HCT116 (cell line): ENCODE data around the gene CD160. TPM values are rescaled to one million over a fixed set of nuclear protein-coding genes. Genes with fewer than 3 reads are reported as not detected.

Source experiments
- ATAC-seq: fragments of 200-7000 bp; cut with Tn5 transposase; 2 replicates; pipeline ENCODE4 v1.9.1; 2020; ENCODE audit warnings: mild to moderate bottlenecking, moderate library complexity
- BruUV-seq: library from RNA; stranded (reverse); fragments of 400-500 nt; replicated peaks from 2 replicates; lab custom pipeline; 2021; lab: Mats Ljungman, UMichigan
- CTCF ChIA-PET: fragments of 300-600 bp; sonication (Branson Sonifier 250); formaldehyde crosslinking; loops from one replicate; lab custom pipeline; 2021; ENCODE audit warnings: antibody characterized with exemption; lab: Charles Lee
- POLR2A ChIA-PET: fragments of 300-600, 350-600 bp; sonication (Branson Sonifier 250); formaldehyde crosslinking; loops from one replicate; lab custom pipeline; 2021; ENCODE audit warnings: antibody characterized with exemption; lab: Charles Lee
- RAD21 ChIA-PET, 2 experiments: fragments of 300-600 bp; sonication (Branson Sonifier 250); formaldehyde crosslinking; loops; one replicate each; lab custom pipeline; 2023; ENCODE audit warnings: low total read pairs in 2 of 2; ENCODE audit not compliant: uncharacterized antibody in 2 of 2, unreplicated experiment in 2 of 2, low non-redundant PET in 1 of 2; lab: Charles Lee
- DNase-seq: peaks from one replicate; pipeline ENCODE4 v3.0.0-alpha.2; 2010; ENCODE audit warnings: low read depth, low spot score
- H2AFZ ChIP-seq: fragments of 200-600 bp; shearing (Covaris generic), sonication (generic); 2 replicates; pipeline ENCODE4 v1.6.1; 2017; ENCODE audit warnings: low read depth, mixed run types, mixed read lengths, antibody characterized with exemption, low read length; ENCODE audit not compliant: poor library complexity, severe bottlenecking
- H3K27ac ChIP-seq: 2 replicates; pipeline ENCODE4 v1.5.1; 2012; ENCODE audit warnings: low read depth, low read length
- H3K27me3 ChIP-seq: fragments of 200-600 bp; sonication (generic); 2 replicates; pipeline ENCODE4 v1.6.1; 2016; ENCODE audit warnings: mixed run types, low read length, mixed read lengths; ENCODE audit not compliant: insufficient read depth
- H3K36me3 ChIP-seq, 2 experiments: fragments of 200-500 bp in 1 of 2; fragments of 200-600 bp in 1 of 2; sonication (Bioruptor generic) in 1 of 2; sonication (generic) in 1 of 2; 2 replicates each; pipeline versions ENCODE4 v1.5.1 to v1.6.1; 2014 to 2016; ENCODE audit warnings: low read length in 2 of 2, inconsistent platforms in 1 of 2, mixed read lengths in 1 of 2, mixed run types in 1 of 2; ENCODE audit not compliant: insufficient read depth in 2 of 2, control insufficient read depth in 1 of 2
- H3K4me1 ChIP-seq, 2 experiments: fragments of 200-600 bp in 1 of 2; sonication (generic) in 1 of 2; 2 replicates each; pipeline versions ENCODE4 v1.5.1 to v1.6.1; 2012 to 2017; ENCODE audit warnings: low read length in 2 of 2, inconsistent platforms in 1 of 2, mild to moderate bottlenecking in 1 of 2, mixed read lengths in 1 of 2, mixed run types in 1 of 2, moderate library complexity in 1 of 2; ENCODE audit not compliant: insufficient read depth in 2 of 2, control insufficient read depth in 1 of 2
- H3K4me2 ChIP-seq: fragments of 200-600 bp; sonication (generic); 2 replicates; pipeline ENCODE4 v1.6.1; 2017; ENCODE audit warnings: mixed run types, low read length, mixed read lengths
- H3K4me3 ChIP-seq, 2 experiments: fragments of 200-600 bp in 1 of 2; sonication (generic) in 1 of 2; replicated peaks in 1 of 2; 2 replicates each; pipeline ENCODE4 v1.5.1; 2011 to 2016; ENCODE audit warnings: low read length in 2 of 2, control low read depth in 1 of 2, low read depth in 1 of 2, mild to moderate bottlenecking in 1 of 2, mixed read lengths in 1 of 2, mixed run types in 1 of 2
- H3K79me2 ChIP-seq: fragments of 200-600 bp; sonication (generic); 2 replicates; pipeline ENCODE4 v1.6.1; 2017; ENCODE audit warnings: mild to moderate bottlenecking, mixed run types, low read length, moderate library complexity, mixed read lengths; ENCODE audit not compliant: insufficient read depth
- H3K9ac ChIP-seq: fragments of 200-600 bp; sonication (generic); 2 replicates; pipeline ENCODE4 v1.6.1; 2016; ENCODE audit warnings: low read length, mixed read lengths
- H3K9me2 ChIP-seq: fragments of 200-600 bp; sonication (generic), shearing (Covaris generic); 2 replicates; pipeline ENCODE4 v1.6.1; 2017; ENCODE audit warnings: mixed run types, mild to moderate bottlenecking, moderate library complexity; ENCODE audit not compliant: insufficient read depth
- H3K9me3 ChIP-seq, 2 experiments: fragments of 200-500 bp in 1 of 2; fragments of 200-600 bp in 1 of 2; sonication (Bioruptor generic) in 1 of 2; sonication (generic) in 1 of 2; 2 replicates each; pipeline ENCODE4 v1.6.1; 2014 to 2017; ENCODE audit warnings: low read length in 2 of 2, mixed read lengths in 2 of 2, inconsistent platforms in 1 of 2, low read depth in 1 of 2, mild to moderate bottlenecking in 1 of 2, mixed run types in 1 of 2, moderate library complexity in 1 of 2; ENCODE audit not compliant: control insufficient read depth in 1 of 2, insufficient read depth in 1 of 2
- H4K20me1 ChIP-seq: fragments of 200-600 bp; sonication (generic), shearing (Covaris generic); 2 replicates; pipeline ENCODE4 v1.6.1; 2017; ENCODE audit warnings: mixed run types, mild to moderate bottlenecking, moderate library complexity; ENCODE audit not compliant: insufficient read depth
- EGR1 ChIP-seq: IDR thresholded peaks from 2 replicates; pipeline ENCODE4 v1.6.1; 2012; ENCODE audit warnings: low read depth
- FOSL1 ChIP-seq: IDR thresholded peaks from 2 replicates; pipeline ENCODE4 v1.6.1; 2012; ENCODE audit warnings: low read depth
- JUND ChIP-seq: IDR thresholded peaks from 2 replicates; pipeline ENCODE4 v1.6.1; 2012
- REST ChIP-seq: IDR thresholded peaks from 2 replicates; pipeline ENCODE4 v1.6.1; 2012; ENCODE audit warnings: low read depth
- SIN3A ChIP-seq: IDR thresholded peaks from 2 replicates; pipeline ENCODE4 v1.6.1; 2012; ENCODE audit warnings: low read depth
- TCF7L2 ChIP-seq: IDR thresholded peaks from 2 replicates; pipeline ENCODE4 v1.7.0; 2011; ENCODE audit warnings: borderline replicate concordance, inconsistent platforms; ENCODE audit not compliant: insufficient read depth, insufficient read length; ENCODE audit errors: extremely low read depth
- ZBTB33 ChIP-seq: IDR thresholded peaks from 2 replicates; pipeline ENCODE4 v1.6.1; 2011; ENCODE audit warnings: mild to moderate bottlenecking, low read length, moderate library complexity; ENCODE audit not compliant: insufficient replicate concordance; ENCODE audit errors: extremely low read depth
- intact Hi-C: fragments of 100-400 bp; cut with micrococcal nuclease; formaldehyde crosslinking; loops from 2 replicates; pipeline ENCODE4 v1.10.0; 2022
- total RNA-seq: library from RNA; stranded (reverse); gene quantifications from one replicate; pipeline ENCODE4 v1.2.1, GENCODE V29; 2021; ENCODE audit not compliant: unreplicated experiment

The CD160 gene
- total RNA-seq, 1 experiment from 2014 or later = not detected

- Histone ChIP-seq H3K4me1 (peaks cover 4 to 17% of the 10 kb centered on the region in 2 experiments; a peak in 3 of 4 replicates), H3K27me3 (no peaks in the 10 kb centered on the region), H2AFZ (no peak overlapping the region), H3K4me3 (no peak overlapping the region), H3K9me2 (no peaks in the 10 kb centered on the region), H3K4me2 (no peak overlapping the region), H3K27ac (no peak overlapping the region), H3K79me2 (no peaks in the 10 kb centered on the region), H3K9me3 (no peaks in the 10 kb centered on the region), H3K36me3 (no peaks in the 10 kb centered on the region)
- no peak for DNase-seq
- intact Hi-C loops = no loop called here
- POLR2A ChIA-PET = no interaction called here
- TF ChIP-seq ZBTB33 (no peak), EGR1 (no peak)
- TF ChIP-seq, all 23 proteins: peak for 0
- H3K9ac ChIP-seq = no peak overlapping the region
- RAD21 ChIA-PET = no interaction called here
- H4K20me1 ChIP-seq = no peaks in the 10 kb centered on the region
- CTCF ChIA-PET = no interaction called here
- no TSS peak for BruUV-seq
- ATAC-seq = no peak
Observed at GRCh38 chr1:145702052-145702451, 17.2 kb upstream of the CD160 start.

GRCh38 chr1:145702826-145703225, 16.5 kb upstream of the CD160 start:
- H3K27me3 ChIP-seq = no peaks in the 10 kb centered on the region
- ChIA-PET CTCF (no interaction called here), POLR2A (no interaction called here)
- H3K9ac ChIP-seq = no peak overlapping the region
- intact Hi-C loops = no loop called here
- no peaks in the 10 kb centered on the region for H3K9me2 ChIP-seq
- H3K4me3 ChIP-seq = no peak overlapping the region
- no peaks in the 10 kb centered on the region for H4K20me1 ChIP-seq
- no TSS peak for BruUV-seq
- H3K9me3 ChIP-seq = no peaks in the 10 kb centered on the region
- no peaks in the 10 kb centered on the region for H3K36me3 ChIP-seq
- no peak overlapping the region for H3K4me2 ChIP-seq
- DNase-seq (no peak), ATAC-seq (no peak)
- no peak overlapping the region for H2AFZ ChIP-seq
- peaks cover 4 to 25% of the 10 kb centered on the region in 2 experiments; a peak in 3 of 4 replicates for H3K4me1 ChIP-seq
- TF ChIP-seq FOSL1 (no peak), TCF7L2 (no peak), REST (no peak), SIN3A (no peak), JUND (no peak)
- TF ChIP-seq, all 23 proteins: peak for 0
- Histone ChIP-seq H3K27ac (no peak overlapping the region), H3K79me2 (no peaks in the 10 kb centered on the region)
- RAD21 ChIA-PET = no interaction called here
